Endothelial cell of umbilical vein (primary cell): ENCODE measurements around the gene ITGAX. TPM values are rescaled to one million over a fixed set of nuclear protein-coding genes. Genes with fewer than 3 reads are reported as not detected.

ENCODE experiments used
- BruUV-seq: library from RNA; stranded (reverse); fragments of 400-500 nt; replicated peaks from 2 replicates; lab custom pipeline; 2021; lab: Mats Ljungman, UMichigan
- CTCF ChIA-PET: fragments of 300-600, 350-600 bp; sonication (Branson Sonifier 250); formaldehyde crosslinking; loops from one replicate; lab custom pipeline; 2021; ENCODE audit warnings: antibody characterized with exemption, inconsistent platforms; lab: Charles Lee
- POLR2A ChIA-PET: fragments of 300-600, 350-600 bp; sonication (Branson Sonifier 250); formaldehyde crosslinking; loops from one replicate; lab custom pipeline; 2021; ENCODE audit warnings: antibody characterized with exemption, inconsistent platforms; lab: Charles Lee
- DNase-seq: peaks from one replicate; pipeline ENCODE4 v3.0.0-alpha.2; 2011; ENCODE audit warnings: low read depth, low spot score
- FAIRE-seq: peaks from 2 replicates; lab custom pipeline; 2011; peaks lifted over from hg19 to GRCh38; lab: Jason Lieb, UNC
- H2AFZ ChIP-seq: 2 replicates; pipeline ENCODE4 v1.6.0; 2012; ENCODE audit warnings: low read depth, low read length, control low read depth, inconsistent platforms
- H3K27ac ChIP-seq: 2 replicates; pipeline ENCODE4 v1.5.1; 2011; ENCODE audit warnings: low read depth, mild to moderate bottlenecking, control low read depth, low read length, moderate library complexity; ENCODE audit not compliant: insufficient read depth
- H3K27me3 ChIP-seq, 2 experiments: 2 replicates each; pipeline versions ENCODE4 v1.6.0 to v1.6.1; 2011; ENCODE audit warnings: low read length in 2 of 2, mixed read lengths in 1 of 2; ENCODE audit not compliant: control insufficient read depth in 2 of 2, insufficient read depth in 2 of 2
- H3K36me3 ChIP-seq, 2 experiments: 2 replicates in 1 of 2; 3 replicates in 1 of 2; pipeline ENCODE4 v1.5.1; 2011; ENCODE audit warnings: low read length in 2 of 2, mild to moderate bottlenecking in 1 of 2, moderate library complexity in 1 of 2; ENCODE audit not compliant: control insufficient read depth in 2 of 2, insufficient read depth in 2 of 2; ENCODE audit errors: extremely low read depth in 1 of 2
- H3K4me1 ChIP-seq: 3 replicates; pipeline ENCODE4 v1.5.1; 2011; ENCODE audit warnings: mild to moderate bottlenecking, low read length; ENCODE audit not compliant: control insufficient read depth, insufficient read depth; ENCODE audit errors: extremely low read depth
- H3K4me2 ChIP-seq: 2 replicates; pipeline ENCODE4 v1.6.1; 2011; ENCODE audit warnings: low read length, control low read depth, mixed read lengths; ENCODE audit not compliant: insufficient read depth
- H3K4me3 ChIP-seq, 3 experiments: fragments of 200-600 bp in 1 of 3; sonication (generic), shearing (Covaris generic) in 1 of 3; replicated peaks in 1 of 3; 2 replicates each; pipeline ENCODE4 v1.5.1; 2011 to 2016; ENCODE audit warnings: control low read depth in 3 of 3, low read length in 3 of 3, mild to moderate bottlenecking in 2 of 3, inconsistent platforms in 1 of 3, low read depth in 1 of 3, moderate library complexity in 1 of 3; ENCODE audit not compliant: insufficient read depth in 1 of 3
- H3K79me2 ChIP-seq: 2 replicates; pipeline ENCODE4 v1.6.0; 2012; ENCODE audit warnings: low read length, inconsistent platforms; ENCODE audit not compliant: control insufficient read depth, insufficient read depth
- H3K9ac ChIP-seq: replicated peaks from 2 replicates; pipeline ENCODE3; 2011; ENCODE audit warnings: low read length, control low read depth; ENCODE audit not compliant: insufficient read depth; ENCODE audit errors: extremely low read depth
- H3K9me1 ChIP-seq: replicated peaks from 3 replicates; pipeline ENCODE4 v1.6.0; 2011; ENCODE audit warnings: mild to moderate bottlenecking, low read length; ENCODE audit not compliant: control insufficient read depth, insufficient read depth; ENCODE audit errors: extremely low read depth
- H3K9me3 ChIP-seq: replicated peaks from 2 replicates; pipeline ENCODE4 v1.5.1; 2012; ENCODE audit warnings: low read length, inconsistent platforms; ENCODE audit not compliant: control insufficient read depth, insufficient read depth
- H4K20me1 ChIP-seq: replicated peaks from 2 replicates; pipeline ENCODE3; 2011; ENCODE audit warnings: mild to moderate bottlenecking, low read length; ENCODE audit not compliant: control insufficient read depth, insufficient read depth; ENCODE audit errors: extremely low read depth
- CTCF ChIP-seq, 2 donors: IDR thresholded peaks; 1 replicate in 1 of 2; 2 replicates in 1 of 2; pipeline ENCODE4 v1.5.1; 2011; ENCODE audit warnings: low read length in 2 of 2, mild to moderate bottlenecking in 2 of 2, moderate library complexity in 2 of 2, control low read depth in 1 of 2, inconsistent platforms in 1 of 2, low read depth in 1 of 2; ENCODE audit not compliant: insufficient read depth in 1 of 2; ENCODE audit errors: extremely low read depth in 1 of 2
- EZH2 ChIP-seq: IDR thresholded peaks from 2 replicates; pipeline ENCODE4 v1.6.1; 2012; ENCODE audit warnings: borderline replicate concordance, low read depth, mild to moderate bottlenecking, moderate library complexity, low read length, inconsistent platforms; ENCODE audit not compliant: severe bottlenecking
- FOS ChIP-seq: IDR thresholded peaks from 2 replicates; pipeline ENCODE4 v1.6.1; 2011; ENCODE audit warnings: mild to moderate bottlenecking, low read length, moderate library complexity, borderline replicate concordance; ENCODE audit not compliant: insufficient read depth
- GATA2 ChIP-seq: IDR thresholded peaks from 2 replicates; pipeline ENCODE4 v1.7.0; 2011; ENCODE audit warnings: low read depth, mild to moderate bottlenecking, moderate library complexity, mixed read lengths, low read length; ENCODE audit not compliant: insufficient read length, insufficient read depth
- JUN ChIP-seq: IDR thresholded peaks from 2 replicates; pipeline ENCODE4 v1.6.1; 2011; ENCODE audit warnings: borderline replicate concordance, low read depth; ENCODE audit not compliant: insufficient read length, insufficient read depth
- MYC ChIP-seq: IDR thresholded peaks from one replicate; pipeline ENCODE4 v1.6.1; 2011; ENCODE audit warnings: mild to moderate bottlenecking, low read depth, low read length
- POLR2A ChIP-seq: IDR thresholded peaks from 2 replicates; pipeline ENCODE4 v1.6.1; 2012; ENCODE audit warnings: low read depth, mild to moderate bottlenecking, control low read depth, low read length
- POLR2AphosphoS5 ChIP-seq: IDR thresholded peaks from 2 replicates; pipeline ENCODE4 v1.6.1; 2012; ENCODE audit warnings: low read depth, mild to moderate bottlenecking, control low read depth, low read length, moderate library complexity; ENCODE audit not compliant: insufficient read depth
- dilution Hi-C: fragments of 300-500 bp; cut with MboI; formaldehyde crosslinking; loops from one replicate; pipeline ENCODE4 v1.15.0; 2019; ENCODE audit warnings: low sequenced_read_pairs; ENCODE audit not compliant: extremely low pct_ligation_motif_present
- intact Hi-C: fragments of 100-400 bp; cut with micrococcal nuclease; formaldehyde crosslinking; loops from one replicate; pipeline ENCODE4 v1.10.0; 2022
- polyA plus RNA-seq, 4 experiments: library from polyadenylated mRNA; depleted of rRNA in 3 of 4; stranded (reverse) in 3 of 4; unstranded in 1 of 4; fragments of >200 nt; gene quantifications; 2 replicates each; pipeline versions ENCODE4 v1.2.1 to v1.2.3, GENCODE V29; 2011 to 2012; ENCODE audit warnings: missing spikeins in 1 of 4
- total RNA-seq: library from RNA; stranded (reverse); gene quantifications from 2 replicates; pipeline ENCODE4 v1.2.3, GENCODE V29; 2021
- TF ChIP-seq, protein P1 (sequence below): IDR thresholded peaks from 2 replicates; pipeline ENCODE4 v1.6.1; 2011; ENCODE audit not compliant: insufficient read depth, insufficient read length

ITGAX gene
- total and polyA plus RNA-seq, 2 donors (not counting 3 experiments of a cell fraction or from before 2014, with no cell fraction given), result 0.18 to 1.4 TPM

- FAIRE-seq, result no peak
- Histone ChIP-seq H3K27me3 (no peaks in the 10 kb centered on the region), H3K27ac (no peak overlapping the region), H3K9me3 (no peaks in the 10 kb centered on the region), H3K9ac (no peak overlapping the region), H4K20me1 (no peaks in the 10 kb centered on the region), H3K4me1 (no peaks in the 10 kb centered on the region), H3K36me3 (no peaks in the 10 kb centered on the region), H3K4me2 (no peak overlapping the region), H3K79me2 (no peaks in the 10 kb centered on the region), H3K4me3 (no peak overlapping the region), H3K9me1 (no peaks in the 10 kb centered on the region), H2AFZ (no peak overlapping the region)
- no TSS peak for BruUV-seq
- TF ChIP-seq FOS (no peak), GATA2 (no peak), POLR2AphosphoS5 (no peak), CTCF (IDR thresholded peaks at IDR 0.05; ENCODE audit: extremely low read depth in 1 of 2, insufficient read depth in 1 of 2, low read depth in 1 of 2, low read length in 2 of 2) (no peak), EZH2 (no peak), POLR2A (no peak), MYC (no peak), JUN (no peak)
- TF ChIP-seq, protein P1, sequence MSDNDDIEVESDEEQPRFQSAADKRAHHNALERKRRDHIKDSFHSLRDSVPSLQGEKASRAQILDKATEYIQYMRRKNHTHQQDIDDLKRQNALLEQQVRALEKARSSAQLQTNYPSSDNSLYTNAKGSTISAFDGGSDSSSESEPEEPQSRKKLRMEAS, result no peak
- CTCF ChIA-PET, result no interaction called here
- POLR2A ChIA-PET, result no interaction called here
- intact Hi-C loops (no loop called here), dilution Hi-C loops (no loop called here)
- no peak for DNase-seq
These were observed 68.3 kb downstream of the ITGAX start for GRCh38 chr16:31423241-31423640.
